ENCODE data around the gene MYOCD. TPM values are rescaled to one million over a fixed set of nuclear protein-coding genes. Genes with fewer than 3 reads are reported as not detected.

Gene MYOCD
- total RNA-seq, 1 experiment from 2014 or later, result not detected

DNA sequence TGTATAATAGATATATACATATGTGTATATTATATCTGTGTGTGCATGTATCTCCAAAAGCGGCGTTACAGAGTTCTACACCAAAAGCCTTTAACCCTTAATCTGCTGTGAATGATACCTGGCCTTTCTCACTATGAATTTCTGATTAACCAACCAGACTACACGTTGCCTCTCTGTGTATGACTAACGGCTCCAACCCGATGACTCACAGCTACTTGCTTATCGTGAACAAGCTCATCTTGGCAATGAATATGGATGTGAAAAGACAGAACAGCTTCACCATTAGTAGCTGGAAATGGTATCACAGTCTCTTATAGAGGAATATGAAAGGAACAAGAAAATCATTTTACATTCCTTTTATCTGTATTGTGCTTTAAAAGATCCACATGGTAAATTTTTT, 99.9 kb downstream of the MYOCD start:
- in situ Hi-C loops (cut with HindIII; ENCODE audit: low pct_unique_long_range_greater_than_20kb, low sequenced_read_pairs), result no loop called here

DNA sequence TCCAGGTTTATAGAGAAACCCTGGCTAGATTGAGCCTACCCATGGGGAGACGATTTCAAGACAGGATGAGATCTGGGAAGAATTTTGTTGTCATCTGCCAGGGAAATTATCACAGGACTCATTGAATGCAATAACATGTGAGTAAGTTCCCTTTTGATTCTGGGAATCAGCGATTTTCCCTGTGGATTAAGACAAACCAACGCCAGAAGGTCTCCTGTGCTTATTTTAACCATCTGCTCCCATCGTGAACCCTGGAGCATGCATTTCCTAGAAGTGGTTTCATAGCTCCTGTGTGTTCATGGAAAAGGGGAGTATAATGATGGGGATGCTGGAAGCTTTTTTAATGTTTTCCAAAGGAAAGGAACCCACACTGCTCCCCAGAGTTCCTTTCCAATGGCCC, 102.6 kb downstream of the MYOCD start:
- no TSS peak for BruUV-seq (replicated peaks)
- POLR2A ChIA-PET, result no interaction called here
- DNase-seq (ENCODE audit: low read depth, low spot score) (no peak), ATAC-seq (no peak)
- Histone ChIP-seq H3K27me3 (ENCODE audit: control insufficient read depth, insufficient read depth, low read length) (peaks cover 2% of the 10 kb centered on the region; the same call in 1 of the 2 replicates), H3K36me3 (ENCODE audit: control insufficient read depth, insufficient read depth, low read length) (no peaks in the 10 kb centered on the region), H3K27ac (ENCODE audit: low read length) (no peak overlapping the region), H3K4me3 (ENCODE audit: low read depth in 2 of 2, low read length in 2 of 2) (no peak overlapping the region), H3K9me3 (ENCODE audit: control insufficient read depth, insufficient read depth, low read depth, low read length) (no peaks in the 10 kb centered on the region), H3K4me1 (ENCODE audit: control insufficient read depth, insufficient read depth, low read length) (no peaks in the 10 kb centered on the region)
- in situ Hi-C loops (cut with HindIII; ENCODE audit: low pct_unique_long_range_greater_than_20kb, low sequenced_read_pairs), result no loop called here
- TF ChIP-seq, protein P1, sequence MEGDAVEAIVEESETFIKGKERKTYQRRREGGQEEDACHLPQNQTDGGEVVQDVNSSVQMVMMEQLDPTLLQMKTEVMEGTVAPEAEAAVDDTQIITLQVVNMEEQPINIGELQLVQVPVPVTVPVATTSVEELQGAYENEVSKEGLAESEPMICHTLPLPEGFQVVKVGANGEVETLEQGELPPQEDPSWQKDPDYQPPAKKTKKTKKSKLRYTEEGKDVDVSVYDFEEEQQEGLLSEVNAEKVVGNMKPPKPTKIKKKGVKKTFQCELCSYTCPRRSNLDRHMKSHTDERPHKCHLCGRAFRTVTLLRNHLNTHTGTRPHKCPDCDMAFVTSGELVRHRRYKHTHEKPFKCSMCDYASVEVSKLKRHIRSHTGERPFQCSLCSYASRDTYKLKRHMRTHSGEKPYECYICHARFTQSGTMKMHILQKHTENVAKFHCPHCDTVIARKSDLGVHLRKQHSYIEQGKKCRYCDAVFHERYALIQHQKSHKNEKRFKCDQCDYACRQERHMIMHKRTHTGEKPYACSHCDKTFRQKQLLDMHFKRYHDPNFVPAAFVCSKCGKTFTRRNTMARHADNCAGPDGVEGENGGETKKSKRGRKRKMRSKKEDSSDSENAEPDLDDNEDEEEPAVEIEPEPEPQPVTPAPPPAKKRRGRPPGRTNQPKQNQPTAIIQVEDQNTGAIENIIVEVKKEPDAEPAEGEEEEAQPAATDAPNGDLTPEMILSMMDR (IDR thresholded peaks at IDR 0.05), result no peak
- TF ChIP-seq TCF7L2 (IDR thresholded peaks at IDR 0.05; ENCODE audit: low read depth, low read length), result no peak
- TF ChIP-seq, protein P2, sequence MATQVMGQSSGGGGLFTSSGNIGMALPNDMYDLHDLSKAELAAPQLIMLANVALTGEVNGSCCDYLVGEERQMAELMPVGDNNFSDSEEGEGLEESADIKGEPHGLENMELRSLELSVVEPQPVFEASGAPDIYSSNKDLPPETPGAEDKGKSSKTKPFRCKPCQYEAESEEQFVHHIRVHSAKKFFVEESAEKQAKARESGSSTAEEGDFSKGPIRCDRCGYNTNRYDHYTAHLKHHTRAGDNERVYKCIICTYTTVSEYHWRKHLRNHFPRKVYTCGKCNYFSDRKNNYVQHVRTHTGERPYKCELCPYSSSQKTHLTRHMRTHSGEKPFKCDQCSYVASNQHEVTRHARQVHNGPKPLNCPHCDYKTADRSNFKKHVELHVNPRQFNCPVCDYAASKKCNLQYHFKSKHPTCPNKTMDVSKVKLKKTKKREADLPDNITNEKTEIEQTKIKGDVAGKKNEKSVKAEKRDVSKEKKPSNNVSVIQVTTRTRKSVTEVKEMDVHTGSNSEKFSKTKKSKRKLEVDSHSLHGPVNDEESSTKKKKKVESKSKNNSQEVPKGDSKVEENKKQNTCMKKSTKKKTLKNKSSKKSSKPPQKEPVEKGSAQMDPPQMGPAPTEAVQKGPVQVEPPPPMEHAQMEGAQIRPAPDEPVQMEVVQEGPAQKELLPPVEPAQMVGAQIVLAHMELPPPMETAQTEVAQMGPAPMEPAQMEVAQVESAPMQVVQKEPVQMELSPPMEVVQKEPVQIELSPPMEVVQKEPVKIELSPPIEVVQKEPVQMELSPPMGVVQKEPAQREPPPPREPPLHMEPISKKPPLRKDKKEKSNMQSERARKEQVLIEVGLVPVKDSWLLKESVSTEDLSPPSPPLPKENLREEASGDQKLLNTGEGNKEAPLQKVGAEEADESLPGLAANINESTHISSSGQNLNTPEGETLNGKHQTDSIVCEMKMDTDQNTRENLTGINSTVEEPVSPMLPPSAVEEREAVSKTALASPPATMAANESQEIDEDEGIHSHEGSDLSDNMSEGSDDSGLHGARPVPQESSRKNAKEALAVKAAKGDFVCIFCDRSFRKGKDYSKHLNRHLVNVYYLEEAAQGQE (IDR thresholded peaks at IDR 0.05; ENCODE audit: insufficient read depth in 1 of 2, low read depth in 2 of 2, low read length in 1 of 2), result no peak
- TF ChIP-seq POLR2AphosphoS5 (IDR thresholded peaks at IDR 0.05; ENCODE audit: low read depth, low read length), result no peak
- no peak for TF ChIP-seq SIN3A (IDR thresholded peaks at IDR 0.05; ENCODE audit: borderline replicate concordance, insufficient read depth, low read depth, low read length)
- CTCF ChIA-PET, result no interaction called here
- intact Hi-C loops (cut with micrococcal nuclease; ENCODE audit: unreplicated experiment), result no loop called here

More for the DNA sequence above, 99.9 kb downstream of the MYOCD start:
- ChIA-PET CTCF (no interaction called here), POLR2A (interaction anchor here (0.7 kb wide), 1 partner anchor 1562 kb away, joined by 3 read pairs; no protein-coding TSS in a partner anchor)
- no peak for TF ChIP-seq POLR2AphosphoS5 (IDR thresholded peaks at IDR 0.05; ENCODE audit: low read depth, low read length)
- Histone ChIP-seq H3K4me3 (ENCODE audit: low read depth in 2 of 2, low read length in 2 of 2) (no peak overlapping the region), H3K36me3 (ENCODE audit: control insufficient read depth, insufficient read depth, low read length) (no peaks in the 10 kb centered on the region), H3K4me1 (ENCODE audit: control insufficient read depth, insufficient read depth, low read length) (no peaks in the 10 kb centered on the region), H3K9me3 (ENCODE audit: control insufficient read depth, insufficient read depth, low read depth, low read length) (no peaks in the 10 kb centered on the region), H3K27me3 (ENCODE audit: control insufficient read depth, insufficient read depth, low read length) (peaks cover 2% of the 10 kb centered on the region; the same call in 1 of the 2 replicates), H3K27ac (ENCODE audit: low read length) (no peak overlapping the region)
- no TSS peak for BruUV-seq (replicated peaks)
- DNase-seq (ENCODE audit: low read depth, low spot score) (no peak), ATAC-seq (no peak)
- intact Hi-C loops (cut with micrococcal nuclease; ENCODE audit: unreplicated experiment), result no loop called here

DNA sequence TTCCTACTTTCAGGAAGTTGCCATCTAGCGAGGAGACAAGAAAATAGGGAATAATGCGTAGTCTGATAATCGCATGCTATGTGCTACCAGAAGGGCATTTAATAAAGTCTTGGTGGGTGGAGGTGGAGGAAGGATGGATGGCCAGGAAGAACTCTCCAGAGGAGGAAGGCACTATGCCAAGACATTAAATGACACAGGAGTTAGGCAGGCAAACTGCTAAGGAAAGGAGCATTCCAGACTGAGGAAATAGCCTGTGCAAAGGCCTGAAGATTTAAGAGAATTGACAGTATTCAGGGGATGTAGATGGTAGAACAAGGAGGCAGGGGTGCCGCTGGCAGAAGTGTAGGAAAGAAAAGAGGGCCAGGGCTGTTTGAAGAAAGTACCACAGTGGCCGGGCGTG, 104.3 kb downstream of the MYOCD start:
- no peak for ATAC-seq
- POLR2A ChIA-PET, result no interaction called here
- BruUV-seq (replicated peaks), result no TSS peak

More for the DNA sequence above, 104.3 kb downstream of the MYOCD start:
- no peaks in the 10 kb centered on the region for H3K9me3 ChIP-seq (ENCODE audit: control insufficient read depth, insufficient read depth, low read depth, low read length)
- TF ChIP-seq TCF7L2 (IDR thresholded peaks at IDR 0.05; ENCODE audit: low read depth, low read length), result no peak
- TF ChIP-seq SIN3A (IDR thresholded peaks at IDR 0.05; ENCODE audit: borderline replicate concordance, insufficient read depth, low read depth, low read length), result no peak
- TF ChIP-seq POLR2AphosphoS5 (IDR thresholded peaks at IDR 0.05; ENCODE audit: low read depth, low read length), result no peak
- TF ChIP-seq, protein P1 (IDR thresholded peaks at IDR 0.05), result no peak
- TF ChIP-seq, protein P2 (IDR thresholded peaks at IDR 0.05; ENCODE audit: insufficient read depth in 1 of 2, low read depth in 2 of 2, low read length in 1 of 2), result no peak
- H3K4me3 ChIP-seq (ENCODE audit: low read depth in 2 of 2, low read length in 2 of 2), result no peak overlapping the region
- intact Hi-C loops (cut with micrococcal nuclease; ENCODE audit: unreplicated experiment) (no loop called here), in situ Hi-C loops (cut with HindIII; ENCODE audit: low pct_unique_long_range_greater_than_20kb, low sequenced_read_pairs) (no loop called here)
- H3K36me3 ChIP-seq (ENCODE audit: control insufficient read depth, insufficient read depth, low read length), result no peaks in the 10 kb centered on the region
- no peak for DNase-seq (ENCODE audit: low read depth, low spot score)
- CTCF ChIA-PET, result no interaction called here
- H3K4me1 ChIP-seq (ENCODE audit: control insufficient read depth, insufficient read depth, low read length), result no peaks in the 10 kb centered on the region
- H3K27ac ChIP-seq (ENCODE audit: low read length), result no peak overlapping the region
- peaks cover 2% of the 10 kb centered on the region; the same call in 1 of the 2 replicates for H3K27me3 ChIP-seq (ENCODE audit: control insufficient read depth, insufficient read depth, low read length)

Data from Panc1 (cell line).